ENCODE data around the gene DPYSL5.

DNA sequence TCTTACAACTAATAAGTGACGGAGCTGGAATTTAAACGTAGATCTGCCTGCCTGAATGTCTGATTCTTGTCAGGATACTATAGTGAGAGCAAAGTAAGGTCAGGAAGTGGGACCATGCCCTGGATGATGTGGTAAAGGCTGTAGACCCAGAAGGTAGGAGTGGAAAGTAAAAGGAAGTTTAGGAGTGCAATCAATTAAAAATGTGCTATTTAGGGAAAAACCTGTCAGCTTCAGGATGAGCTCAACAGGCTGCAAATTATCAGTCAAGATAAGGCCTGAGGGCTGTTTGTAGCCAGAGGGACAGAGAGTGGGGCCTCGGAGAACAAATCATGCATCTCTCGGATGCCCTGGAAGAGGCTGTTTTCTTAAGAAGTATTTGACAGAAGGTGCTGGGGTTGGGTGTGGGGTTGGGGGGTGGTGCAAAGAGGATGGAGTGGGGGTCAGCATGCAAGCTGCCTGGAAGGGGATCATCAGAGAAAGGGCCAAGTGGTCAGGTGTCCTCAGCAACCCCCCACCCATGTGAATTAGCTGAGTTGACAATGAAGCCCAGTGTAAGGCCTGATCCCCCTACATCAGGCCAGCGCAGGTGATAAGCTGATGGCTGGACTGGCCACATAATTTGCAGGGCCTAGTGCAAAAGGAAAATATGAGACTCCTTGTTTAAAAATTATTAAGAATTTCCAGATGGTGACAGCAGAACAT lies 69.4 kb downstream of the DPYSL5 start:
- TF ChIP-seq, protein P1, sequence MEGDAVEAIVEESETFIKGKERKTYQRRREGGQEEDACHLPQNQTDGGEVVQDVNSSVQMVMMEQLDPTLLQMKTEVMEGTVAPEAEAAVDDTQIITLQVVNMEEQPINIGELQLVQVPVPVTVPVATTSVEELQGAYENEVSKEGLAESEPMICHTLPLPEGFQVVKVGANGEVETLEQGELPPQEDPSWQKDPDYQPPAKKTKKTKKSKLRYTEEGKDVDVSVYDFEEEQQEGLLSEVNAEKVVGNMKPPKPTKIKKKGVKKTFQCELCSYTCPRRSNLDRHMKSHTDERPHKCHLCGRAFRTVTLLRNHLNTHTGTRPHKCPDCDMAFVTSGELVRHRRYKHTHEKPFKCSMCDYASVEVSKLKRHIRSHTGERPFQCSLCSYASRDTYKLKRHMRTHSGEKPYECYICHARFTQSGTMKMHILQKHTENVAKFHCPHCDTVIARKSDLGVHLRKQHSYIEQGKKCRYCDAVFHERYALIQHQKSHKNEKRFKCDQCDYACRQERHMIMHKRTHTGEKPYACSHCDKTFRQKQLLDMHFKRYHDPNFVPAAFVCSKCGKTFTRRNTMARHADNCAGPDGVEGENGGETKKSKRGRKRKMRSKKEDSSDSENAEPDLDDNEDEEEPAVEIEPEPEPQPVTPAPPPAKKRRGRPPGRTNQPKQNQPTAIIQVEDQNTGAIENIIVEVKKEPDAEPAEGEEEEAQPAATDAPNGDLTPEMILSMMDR (IDR thresholded peaks at IDR 0.05) = no peak
- TF ChIP-seq POLR2A (IDR thresholded peaks at IDR 0.05) = no peak

Measured in adrenal gland (tissue), 5 donors.